IMR-90 (cell line): ENCODE data around the gene NPAS2. TPM values are rescaled to one million over a fixed set of nuclear protein-coding genes. Genes with fewer than 3 reads are reported as not detected.

Source experiments
- ATAC-seq: fragments of 200-7000 bp; cut with Tn5 transposase; 2 replicates; pipeline ENCODE4 v1.9.1; 2020; ENCODE audit warnings: low read depth, mild to moderate bottlenecking, moderate library complexity
- BruUV-seq: library from RNA; stranded (reverse); fragments of 400-500 nt; replicated peaks from 2 replicates; lab custom pipeline; 2021; lab: Mats Ljungman, UMichigan
- CTCF ChIA-PET: fragments of 300-600 bp; formaldehyde crosslinking; extraction: SDS; loops from one replicate; lab custom pipeline; 2021; ENCODE audit warnings: antibody characterized with exemption; lab: Yijun Ruan, JAX
- POLR2A ChIA-PET: fragments of 300-600 bp; sonication (Branson Sonifier 250); formaldehyde crosslinking; loops from one replicate; lab custom pipeline; 2022; ENCODE audit warnings: antibody characterized with exemption; ENCODE audit not compliant: unreplicated experiment; lab: Charles Lee
- DNase-seq: peaks from one replicate; pipeline ENCODE4 v3.0.0; 2013
- H2AFZ ChIP-seq: replicated peaks from 2 replicates; pipeline ENCODE3; 2013; ENCODE audit warnings: low read length, mild to moderate bottlenecking; ENCODE audit not compliant: poor library complexity
- H2AK5ac ChIP-seq: 2 replicates; pipeline ENCODE4 v1.6.1; 2013; ENCODE audit warnings: low read depth, low read length, inconsistent platforms
- H2AK9ac ChIP-seq: replicated peaks from 2 replicates; pipeline ENCODE3; 2013; ENCODE audit warnings: mild to moderate bottlenecking, low read depth, low read length, moderate library complexity; ENCODE audit not compliant: poor library complexity
- H2BK120ac ChIP-seq: 2 replicates; pipeline ENCODE4 v1.6.1; 2013; ENCODE audit warnings: low read depth, low read length, inconsistent platforms
- H2BK15ac ChIP-seq: 3 replicates; pipeline ENCODE4 v1.6.1; 2013; ENCODE audit warnings: low read depth, low read length, inconsistent platforms
- H2BK20ac ChIP-seq: 2 replicates; pipeline ENCODE4 v1.6.1; 2013; ENCODE audit warnings: low read depth, mild to moderate bottlenecking, inconsistent platforms, low read length, moderate library complexity
- H2BK5ac ChIP-seq: 2 replicates; pipeline ENCODE4 v1.6.1; 2013; ENCODE audit warnings: mild to moderate bottlenecking, low read depth, low read length, inconsistent platforms; ENCODE audit not compliant: poor library complexity, severe bottlenecking
- H3K14ac ChIP-seq: replicated peaks from 2 replicates; pipeline ENCODE4 v1.6.1; 2013; ENCODE audit warnings: low read depth, low read length, inconsistent platforms
- H3K18ac ChIP-seq: 2 replicates; pipeline ENCODE4 v1.6.1; 2013; ENCODE audit warnings: low read depth, low read length, control low read depth
- H3K23ac ChIP-seq: 2 replicates; pipeline ENCODE4 v1.6.1; 2013; ENCODE audit warnings: low read depth, low read length, inconsistent platforms
- H3K27ac ChIP-seq: 2 replicates; pipeline ENCODE4 v1.5.1; 2013; ENCODE audit warnings: mild to moderate bottlenecking, control low read depth, low read length; ENCODE audit not compliant: insufficient read depth
- H3K27me3 ChIP-seq: 2 replicates; pipeline ENCODE4 v1.6.1; 2013; ENCODE audit warnings: low read length; ENCODE audit not compliant: control insufficient read depth, insufficient read depth
- H3K36me3 ChIP-seq: 2 replicates; pipeline ENCODE4 v1.6.1; 2013; ENCODE audit warnings: low read length, mixed read lengths; ENCODE audit not compliant: control insufficient read depth, insufficient read depth
- H3K4ac ChIP-seq: 2 replicates; pipeline ENCODE4 v1.6.1; 2013; ENCODE audit warnings: low read depth, low read length, inconsistent platforms
- H3K4me1 ChIP-seq: 2 replicates; pipeline ENCODE4 v1.6.1; 2013; ENCODE audit warnings: low read length, mixed read lengths; ENCODE audit not compliant: control insufficient read depth, insufficient read depth
- H3K4me2 ChIP-seq: 2 replicates; pipeline ENCODE4 v1.6.1; 2013; ENCODE audit warnings: low read depth, mild to moderate bottlenecking, control low read depth, low read length, moderate library complexity
- H3K4me3 ChIP-seq: 2 replicates; pipeline ENCODE4 v1.5.1; 2013; ENCODE audit warnings: low read depth, mild to moderate bottlenecking, control low read depth, low read length, moderate library complexity; ENCODE audit not compliant: insufficient read depth
- H3K56ac ChIP-seq: 2 replicates; pipeline ENCODE4 v1.6.1; 2013; ENCODE audit warnings: low read length, inconsistent platforms; ENCODE audit not compliant: insufficient read depth; ENCODE audit errors: extremely low read depth
- H3K79me1 ChIP-seq, 2 experiments: 2 replicates each; pipeline ENCODE4 v1.6.1; 2013; ENCODE audit warnings: low read length in 2 of 2, inconsistent platforms in 1 of 2, low read depth in 1 of 2
- H3K9ac ChIP-seq: 2 replicates; pipeline ENCODE4 v1.6.1; 2013; ENCODE audit warnings: low read depth, low read length, control low read depth
- H3K9me1 ChIP-seq: 2 replicates; pipeline ENCODE4 v1.6.1; 2013; ENCODE audit warnings: low read length, inconsistent platforms; ENCODE audit not compliant: insufficient read depth
- H3K9me3 ChIP-seq: 2 replicates; pipeline ENCODE4 v1.6.1; 2013; ENCODE audit warnings: low read length; ENCODE audit not compliant: control insufficient read depth, insufficient read depth
- H4K20me1 ChIP-seq: 2 replicates; pipeline ENCODE4 v1.6.1; 2013; ENCODE audit warnings: low read length, inconsistent platforms; ENCODE audit not compliant: insufficient read depth
- H4K5ac ChIP-seq: 2 replicates; pipeline ENCODE4 v1.6.1; 2013; ENCODE audit warnings: mild to moderate bottlenecking, low read depth, low read length, control low read depth
- H4K8ac ChIP-seq, 2 experiments: 2 replicates each; pipeline ENCODE4 v1.6.1; 2013; ENCODE audit warnings: low read depth in 2 of 2, low read length in 2 of 2, control low read depth in 1 of 2, inconsistent platforms in 1 of 2
- H4K91ac ChIP-seq: 2 replicates; pipeline ENCODE4 v1.6.1; 2013; ENCODE audit warnings: low read depth, low read length, inconsistent platforms; ENCODE audit not compliant: insufficient read depth
- BHLHE40 ChIP-seq: fragments of 150-350 bp; IDR thresholded peaks from 2 replicates; pipeline ENCODE4 v1.6.1; 2016; ENCODE audit warnings: mild to moderate bottlenecking, low read depth, low read length
- CEBPB ChIP-seq: IDR thresholded peaks from 2 replicates; pipeline ENCODE4 v1.6.1; 2012; ENCODE audit warnings: low read depth, low read length, improper control_type of control experiment
- CHD1 ChIP-seq: IDR thresholded peaks from 2 replicates; pipeline ENCODE4 v1.6.1; 2012; ENCODE audit warnings: low read depth, low read length, improper control_type of control experiment
- FOS ChIP-seq: fragments of 150-350 bp; IDR thresholded peaks from 2 replicates; pipeline ENCODE4 v1.6.1; 2016; ENCODE audit warnings: low read depth, low read length
- MAZ ChIP-seq: IDR thresholded peaks from 2 replicates; pipeline ENCODE4 v1.6.1; 2012; ENCODE audit warnings: low read depth, mild to moderate bottlenecking, low read length, improper control_type of control experiment, moderate library complexity, borderline replicate concordance
- MXI1 ChIP-seq: IDR thresholded peaks from 2 replicates; pipeline ENCODE4 v1.6.1; 2012; ENCODE audit warnings: low read depth, mild to moderate bottlenecking, low read length, moderate library complexity, borderline replicate concordance
- RAD21 ChIP-seq: IDR thresholded peaks from 2 replicates; pipeline ENCODE4 v1.6.1; 2012; ENCODE audit warnings: low read length, improper control_type of control experiment
- RFX5 ChIP-seq: IDR thresholded peaks from 2 replicates; pipeline ENCODE4 v1.8.0; 2012; ENCODE audit warnings: low read depth, mild to moderate bottlenecking, low read length, moderate library complexity
- WGBS, 2 experiments: methylation state at CpG; one replicate each; pipeline versions ENCODE4 v1.1.5 to v1.1.7; 2013; ENCODE audit warnings: missing lambda C conversion rate in 2 of 2; ENCODE audit not compliant: insufficient read length in 1 of 2; ENCODE audit errors: extremely low coverage in 2 of 2; 5-methylcytosine and 5-hydroxymethylcytosine counted together
- dilution Hi-C: fragments of 300-500 bp; cut with HindIII; formaldehyde crosslinking; loops from one replicate; pipeline ENCODE4 v1.14.3; 2018; ENCODE audit warnings: low sequenced_read_pairs; ENCODE audit not compliant: unreplicated experiment
- in situ Hi-C: fragments of 300-500 bp; cut with MboI; formaldehyde crosslinking; loops from 3 replicates; pipeline ENCODE4 v1.14.3; 2019; ENCODE audit warnings: low sequenced_read_pairs, inconsistent platforms, mixed read lengths
- intact Hi-C: fragments of 100-400 bp; cut with micrococcal nuclease; formaldehyde crosslinking; loops from 2 replicates; pipeline ENCODE4 v1.10.0; 2022
- polyA plus RNA-seq, 3 experiments: library from polyadenylated mRNA; depleted of rRNA; stranded (reverse); fragments of >200 nt; gene quantifications; 2 replicates each; pipeline ENCODE4 v1.2.3, GENCODE V29; 2012; ENCODE audit warnings: low replicate concordance in 1 of 3
- total RNA-seq: library from RNA; depleted of rRNA; stranded (reverse); fragments of >200 nt; gene quantifications from 2 replicates; pipeline ENCODE4 v1.2.3, GENCODE V29; 2012
- TF ChIP-seq, protein P1 (sequence below): fragments of 150-350 bp; IDR thresholded peaks from 2 replicates; pipeline ENCODE4 v1.6.1; 2017; ENCODE audit warnings: mild to moderate bottlenecking, antibody characterized with exemption, low read length, low read depth

The NPAS2 gene
- total and polyA plus RNA-seq, 2 of the 4 experiments (the other 2 are of a cell fraction): 5.2 to 14.8 TPM

DNA sequence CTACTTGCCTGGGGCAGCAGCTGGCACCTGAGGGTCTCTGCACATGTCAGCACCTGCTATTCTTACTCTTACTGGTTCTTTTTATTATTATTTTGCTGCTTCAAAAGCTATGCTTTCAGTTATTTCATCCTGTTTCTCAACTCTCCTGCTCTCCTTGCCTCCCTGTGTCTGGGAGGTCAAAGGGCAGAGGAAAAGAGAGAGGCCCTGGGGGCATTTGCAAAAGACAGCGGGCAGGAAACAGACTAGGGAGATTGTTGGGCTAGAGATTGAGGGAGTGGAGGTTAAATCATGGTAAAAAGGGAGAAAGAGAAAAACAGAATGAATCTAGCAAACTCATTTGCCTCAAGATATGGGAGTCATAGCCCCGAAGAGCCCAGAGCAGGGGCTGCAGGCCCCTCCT lies 161.1 kb downstream of the NPAS2 start:
- Histone ChIP-seq H3K18ac (no peak overlapping the region), H3K4ac (no peak overlapping the region), H3K9me3 (no peaks in the 10 kb centered on the region), H2AK9ac (no peak overlapping the region), H3K9me1 (peaks cover 11% of the 10 kb centered on the region; the same call in 1 of the 2 replicates), H4K8ac (no peak overlapping the region), H4K20me1 (no peaks in the 10 kb centered on the region; the same call in 1 of the 2 replicates), H3K23ac (no peak overlapping the region), H3K36me3 (peaks cover 16% of the 10 kb centered on the region), H3K27me3 (no peaks in the 10 kb centered on the region), H2BK20ac (no peak overlapping the region), H4K91ac (no peak overlapping the region), H2BK15ac (no peak overlapping the region), H2BK120ac (no peak overlapping the region), H2AFZ (no peak overlapping the region), H3K27ac (no peak overlapping the region), H2AK5ac (no peak overlapping the region), H3K14ac (no peak overlapping the region), H3K4me2 (no peak overlapping the region), H4K5ac (no peak overlapping the region), H3K4me3 (no peak overlapping the region), H3K4me1 (peaks cover 4% of the 10 kb centered on the region), H2BK5ac (no peak overlapping the region), H3K79me1 (no peaks in the 10 kb centered on the region), H3K9ac (no peak overlapping the region), H3K56ac (no peak overlapping the region)
- in situ Hi-C loops (no loop called here), dilution Hi-C loops (no loop called here), intact Hi-C loops (loop anchor here (10.0 kb wide), 1 partner anchor 556 kb away; no protein-coding TSS in a partner anchor)
- no TSS peak for BruUV-seq
- WGBS, 2 experiments: no CpG with 5 or more reads among the region's 2 CpGs
- ChIA-PET CTCF (no interaction called here), POLR2A (no interaction called here)
- no peak for DNase-seq
- no peak for ATAC-seq
- no peak for TF ChIP-seq BHLHE40
- TF ChIP-seq MAZ: no peak
- TF ChIP-seq RFX5: no peak
- TF ChIP-seq RAD21: no peak
- TF ChIP-seq MXI1: no peak
- TF ChIP-seq CEBPB: no peak
- TF ChIP-seq CHD1: no peak
- no peak for TF ChIP-seq FOS
- TF ChIP-seq, protein P1, sequence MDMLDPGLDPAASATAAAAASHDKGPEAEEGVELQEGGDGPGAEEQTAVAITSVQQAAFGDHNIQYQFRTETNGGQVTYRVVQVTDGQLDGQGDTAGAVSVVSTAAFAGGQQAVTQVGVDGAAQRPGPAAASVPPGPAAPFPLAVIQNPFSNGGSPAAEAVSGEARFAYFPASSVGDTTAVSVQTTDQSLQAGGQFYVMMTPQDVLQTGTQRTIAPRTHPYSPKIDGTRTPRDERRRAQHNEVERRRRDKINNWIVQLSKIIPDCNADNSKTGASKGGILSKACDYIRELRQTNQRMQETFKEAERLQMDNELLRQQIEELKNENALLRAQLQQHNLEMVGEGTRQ: no peak
